ENCODE data around the gene RBM12. TPM values are rescaled to one million over a fixed set of nuclear protein-coding genes. Genes with fewer than 3 reads are reported as not detected.

The RBM12 gene
- polyA plus RNA-seq, 1 donor (not counting 4 experiments of a cell fraction or from before 2014, with no cell fraction given): 98.9 TPM

GRCh38 chr20:35661908-35662307 lies 2.8 kb downstream of the RBM12 start:
- Histone ChIP-seq H3K9me1 (ENCODE audit: control insufficient read depth, extremely low read depth, insufficient read depth, low read length) (no peaks in the 10 kb centered on the region), H4K20me1 (ENCODE audit: control insufficient read depth, extremely low read depth, insufficient read depth, low read length) (peaks cover 30% of the 10 kb centered on the region), H3K9me3 (ENCODE audit: control insufficient read depth, low read depth, low read length) (no peaks in the 10 kb centered on the region), H3K4me2 (ENCODE audit: control insufficient read depth, extremely low read depth, insufficient read depth, low read depth, low read length) (peak overlapping the region; percentile 99), H3K9ac (ENCODE audit: control insufficient read depth, extremely low read depth, insufficient read depth, low read length) (peak overlapping the region; percentile 39), H3K4me3 (ENCODE audit: control insufficient read depth in 2 of 3, extremely low read depth in 1 of 3, insufficient read depth in 2 of 3, low read depth in 1 of 3, low read length in 3 of 3) (peak overlapping the region; percentile 77 to 89 (median 77)), H3K27ac (ENCODE audit: control insufficient read depth, insufficient read depth, low read length) (peak overlapping the region; percentile 54), H3K79me2 (ENCODE audit: control insufficient read depth, insufficient read depth, low read length) (peaks cover 77% of the 10 kb centered on the region), H3K4me1 (ENCODE audit: control insufficient read depth, extremely low read depth, insufficient read depth, low read length) (peaks cover 36% of the 10 kb centered on the region), H3K27me3 (ENCODE audit: control insufficient read depth, extremely low read depth, insufficient read depth, low read length) (no peaks in the 10 kb centered on the region), H3K36me3 (ENCODE audit: control insufficient read depth in 2 of 2, extremely low read depth in 1 of 2, insufficient read depth in 2 of 2, low read length in 2 of 2) (no peaks in the 10 kb centered on the region), H2AFZ (ENCODE audit: control insufficient read depth, low read length) (no peak overlapping the region)
- no peak for FAIRE-seq
- TF ChIP-seq EZH2 (IDR thresholded peaks at IDR 0.05; ENCODE audit: low read length) (no peak), CTCF (optimal IDR thresholded peaks at IDR 0.05 in 1 of 3, IDR thresholded peaks at IDR 0.05 in 1 of 3, conservative IDR thresholded peaks at IDR 0.05 in 1 of 3; ENCODE audit: extremely low read depth in 1 of 3, insufficient read depth in 2 of 3, low read length in 3 of 3) (no peak)
- dilution Hi-C loops (cut with MboI; ENCODE audit: extremely low pct_ligation_motif_present, low sequenced_read_pairs): no loop called here
- DNase-seq (ENCODE audit: low read depth, low spot score): no peak

- no peaks in the 10 kb centered on the region for H3K9me3 ChIP-seq (ENCODE audit: control insufficient read depth, low read depth, low read length)
- no peaks in the 10 kb centered on the region for H3K27me3 ChIP-seq (ENCODE audit: control insufficient read depth, extremely low read depth, insufficient read depth, low read length)
- H3K79me2 ChIP-seq (ENCODE audit: control insufficient read depth, insufficient read depth, low read length): peaks cover 86% of the 10 kb centered on the region
- TF ChIP-seq CTCF (optimal IDR thresholded peaks at IDR 0.05 in 1 of 3, IDR thresholded peaks at IDR 0.05 in 1 of 3, conservative IDR thresholded peaks at IDR 0.05 in 1 of 3; ENCODE audit: extremely low read depth in 1 of 3, insufficient read depth in 2 of 3, low read length in 3 of 3) (no peak), EZH2 (IDR thresholded peaks at IDR 0.05; ENCODE audit: low read length) (no peak)
- peak overlapping the region; percentile 99 for H3K4me2 ChIP-seq (ENCODE audit: control insufficient read depth, extremely low read depth, insufficient read depth, low read depth, low read length)
- H3K36me3 ChIP-seq (ENCODE audit: control insufficient read depth in 2 of 2, extremely low read depth in 1 of 2, insufficient read depth in 2 of 2, low read length in 2 of 2): no peaks in the 10 kb centered on the region
- no peak overlapping the region for H3K9ac ChIP-seq (ENCODE audit: control insufficient read depth, extremely low read depth, insufficient read depth, low read length)
- dilution Hi-C loops (cut with MboI; ENCODE audit: extremely low pct_ligation_motif_present, low sequenced_read_pairs): no loop called here
- no peaks in the 10 kb centered on the region for H3K9me1 ChIP-seq (ENCODE audit: control insufficient read depth, extremely low read depth, insufficient read depth, low read length)
- DNase-seq (ENCODE audit: low read depth, low spot score) (no peak), FAIRE-seq (peak; percentile 39)
- peaks cover 36% of the 10 kb centered on the region for H3K4me1 ChIP-seq (ENCODE audit: control insufficient read depth, extremely low read depth, insufficient read depth, low read length)
- H3K27ac ChIP-seq (ENCODE audit: control insufficient read depth, insufficient read depth, low read length): peak overlapping the region; percentile 54
- H2AFZ ChIP-seq (ENCODE audit: control insufficient read depth, low read length): no peak overlapping the region
- peaks cover 34% of the 10 kb centered on the region for H4K20me1 ChIP-seq (ENCODE audit: control insufficient read depth, extremely low read depth, insufficient read depth, low read length)
- H3K4me3 ChIP-seq (ENCODE audit: control insufficient read depth in 2 of 3, extremely low read depth in 1 of 3, insufficient read depth in 2 of 3, low read depth in 1 of 3, low read length in 3 of 3): peak overlapping the region; percentile 6 to 89 (median 77)
Observed at GRCh38 chr20:35661053-35661452, 3.6 kb downstream of the RBM12 start.

Data from keratinocyte (primary cell).